ENCODE data around the gene PRRG1. TPM values are rescaled to one million over a fixed set of nuclear protein-coding genes. Genes with fewer than 3 reads are reported as not detected.
"Not testable (repeated sequence)": the region's sequence is repeated elsewhere in the genome, so short reads cannot be mapped to it uniquely, and the experiment has no call there.

Gene PRRG1
- total RNA-seq, 2 experiments from 2014 or later: not detected

- Mint-ChIP-seq H3K9me3 (ENCODE audit: low read depth) (no peaks in the 10 kb centered on the region), H3K4me3 (no peak overlapping the region), H3K4me1 (no peaks in the 10 kb centered on the region), H3K27ac (no peak overlapping the region), H3K27me3 (no peaks in the 10 kb centered on the region), H3K36me3 (ENCODE audit: low read depth) (no peaks in the 10 kb centered on the region)
- DNase-seq (no peak), ATAC-seq (no peak)
- CTCF ChIA-PET: no interaction called here
- POLR2A ChIA-PET: no interaction called here
- intact Hi-C loops (cut with DNase I, micrococcal nuclease): no loop called here
Observed at GRCh38 chrX:37441377-37441776, 92.2 kb downstream of the PRRG1 start.

GRCh38 chrX:37445182-37445581 lies 96.0 kb downstream of the PRRG1 start:
- no peak for DNase-seq
- intact Hi-C loops (cut with DNase I, micrococcal nuclease): no loop called here
- no peaks in the 10 kb centered on the region for H3K4me1 Mint-ChIP-seq
- H3K36me3 Mint-ChIP-seq (ENCODE audit: low read depth): no peaks in the 10 kb centered on the region
- no peak for ATAC-seq
- no peak overlapping the region for H3K4me3 Mint-ChIP-seq
- H3K27ac Mint-ChIP-seq: no peak overlapping the region
- no peaks in the 10 kb centered on the region for H3K9me3 Mint-ChIP-seq (ENCODE audit: low read depth)
- ChIA-PET CTCF (no interaction called here), POLR2A (no interaction called here)
- H3K27me3 Mint-ChIP-seq: no peaks in the 10 kb centered on the region

GRCh38 chrX:37453821-37454220 lies 104.7 kb downstream of the PRRG1 start:
- no peak overlapping the region for H3K27ac Mint-ChIP-seq
- no peak for DNase-seq
- no peaks in the 10 kb centered on the region for H3K4me1 Mint-ChIP-seq
- intact Hi-C loops (cut with DNase I, micrococcal nuclease): no loop called here
- no peak for ATAC-seq
- no peaks in the 10 kb centered on the region for H3K36me3 Mint-ChIP-seq (ENCODE audit: low read depth)
- no peak overlapping the region for H3K4me3 Mint-ChIP-seq
- H3K9me3 Mint-ChIP-seq (ENCODE audit: low read depth): no peaks in the 10 kb centered on the region
- ChIA-PET CTCF (no interaction called here), POLR2A (no interaction called here)
- peaks cover 2% of the 10 kb centered on the region for H3K27me3 Mint-ChIP-seq

- no peak overlapping the region for H3K4me3 Mint-ChIP-seq
- ATAC-seq: no peak
- peaks cover 2% of the 10 kb centered on the region for H3K27me3 Mint-ChIP-seq
- ChIA-PET CTCF (no interaction called here), POLR2A (no interaction called here)
- H3K4me1 Mint-ChIP-seq: no peaks in the 10 kb centered on the region
- H3K36me3 Mint-ChIP-seq (ENCODE audit: low read depth): no peaks in the 10 kb centered on the region
- intact Hi-C loops (cut with DNase I, micrococcal nuclease): no loop called here
- DNase-seq: no peak
- H3K27ac Mint-ChIP-seq: no peak overlapping the region
- no peaks in the 10 kb centered on the region for H3K9me3 Mint-ChIP-seq (ENCODE audit: low read depth)
Observed at GRCh38 chrX:37454537-37455285, 105.5 kb downstream of the PRRG1 start.

- no peak for DNase-seq
- Mint-ChIP-seq H3K27ac (no peak overlapping the region), H3K36me3 (ENCODE audit: low read depth) (no peaks in the 10 kb centered on the region), H3K4me3 (no peak overlapping the region), H3K27me3 (peaks cover 2% of the 10 kb centered on the region), H3K9me3 (ENCODE audit: low read depth) (no peaks in the 10 kb centered on the region), H3K4me1 (no peaks in the 10 kb centered on the region)
- intact Hi-C loops (cut with DNase I, micrococcal nuclease): no loop called here
- ATAC-seq: no peak
- POLR2A ChIA-PET: no interaction called here
- CTCF ChIA-PET: no interaction called here
Observed at GRCh38 chrX:37455381-37455780, 106.2 kb downstream of the PRRG1 start.

GRCh38 chrX:37460285-37460684 lies 111.1 kb downstream of the PRRG1 start:
- ATAC-seq; CTCF ChIA-PET; H3K27ac Mint-ChIP-seq; DNase-seq; H3K27me3 Mint-ChIP-seq; H3K4me3 Mint-ChIP-seq; H3K4me1 Mint-ChIP-seq; POLR2A ChIA-PET; H3K36me3 Mint-ChIP-seq (ENCODE audit: low read depth); H3K9me3 Mint-ChIP-seq (ENCODE audit: low read depth); intact Hi-C loops (cut with DNase I, micrococcal nuclease): not testable (repeated sequence)

- no peaks in the 10 kb centered on the region for H3K4me1 Mint-ChIP-seq
Observed at GRCh38 chrX:37462346-37462745, 113.2 kb downstream of the PRRG1 start.

GRCh38 chrX:37468124-37468739 lies 119.1 kb downstream of the PRRG1 start:
- no peaks in the 10 kb centered on the region for H3K4me1 Mint-ChIP-seq
- POLR2A ChIA-PET: no interaction called here
- ATAC-seq (no peak), DNase-seq (no peak)
- H3K4me3 Mint-ChIP-seq: no peak overlapping the region
- CTCF ChIA-PET: no interaction called here
- no peak overlapping the region for H3K27ac Mint-ChIP-seq
- intact Hi-C loops (cut with DNase I, micrococcal nuclease): no loop called here
- no peaks in the 10 kb centered on the region for H3K27me3 Mint-ChIP-seq
- no peaks in the 10 kb centered on the region for H3K9me3 Mint-ChIP-seq (ENCODE audit: low read depth)
- no peaks in the 10 kb centered on the region for H3K36me3 Mint-ChIP-seq (ENCODE audit: low read depth)

More at GRCh38 chrX:37462346-37462745, 113.2 kb downstream of the PRRG1 start:
- POLR2A ChIA-PET: no interaction called here
- DNase-seq (no peak), ATAC-seq (no peak)
- intact Hi-C loops (cut with DNase I, micrococcal nuclease): no loop called here
- no peaks in the 10 kb centered on the region for H3K36me3 Mint-ChIP-seq (ENCODE audit: low read depth)
- no peaks in the 10 kb centered on the region for H3K27me3 Mint-ChIP-seq
- CTCF ChIA-PET: no interaction called here
- H3K4me3 Mint-ChIP-seq: no peak overlapping the region
- no peaks in the 10 kb centered on the region for H3K9me3 Mint-ChIP-seq (ENCODE audit: low read depth)
- no peak overlapping the region for H3K27ac Mint-ChIP-seq

GRCh38 chrX:37470711-37471110 lies 121.5 kb downstream of the PRRG1 start:
- H3K9me3 Mint-ChIP-seq (ENCODE audit: low read depth): no peaks in the 10 kb centered on the region
- no peak overlapping the region for H3K27ac Mint-ChIP-seq
- ChIA-PET CTCF (no interaction called here), POLR2A (no interaction called here)
- no peaks in the 10 kb centered on the region for H3K4me1 Mint-ChIP-seq
- H3K4me3 Mint-ChIP-seq: no peak overlapping the region
- H3K36me3 Mint-ChIP-seq (ENCODE audit: low read depth): no peaks in the 10 kb centered on the region
- intact Hi-C loops (cut with DNase I, micrococcal nuclease): no loop called here
- peaks cover 2% of the 10 kb centered on the region for H3K27me3 Mint-ChIP-seq
- DNase-seq (no peak), ATAC-seq (no peak)

GRCh38 chrX:37472836-37473235 lies 123.7 kb downstream of the PRRG1 start:
- H3K4me3 Mint-ChIP-seq: no peak overlapping the region
- ATAC-seq (no peak), DNase-seq (no peak)
- no peaks in the 10 kb centered on the region for H3K4me1 Mint-ChIP-seq
- no peak overlapping the region for H3K27ac Mint-ChIP-seq
- H3K36me3 Mint-ChIP-seq (ENCODE audit: low read depth): no peaks in the 10 kb centered on the region
- peaks cover 2% of the 10 kb centered on the region for H3K27me3 Mint-ChIP-seq
- intact Hi-C loops (cut with DNase I, micrococcal nuclease): no loop called here
- POLR2A ChIA-PET: no interaction called here
- no peaks in the 10 kb centered on the region for H3K9me3 Mint-ChIP-seq (ENCODE audit: low read depth)
- CTCF ChIA-PET: no interaction called here

GRCh38 chrX:37474478-37474877 lies 125.3 kb downstream of the PRRG1 start:
- peaks cover 2% of the 10 kb centered on the region for H3K27me3 Mint-ChIP-seq
- POLR2A ChIA-PET: no interaction called here
- intact Hi-C loops (cut with DNase I, micrococcal nuclease): no loop called here
- ATAC-seq (no peak), DNase-seq (no peak)
- no peaks in the 10 kb centered on the region for H3K36me3 Mint-ChIP-seq (ENCODE audit: low read depth)
- no peaks in the 10 kb centered on the region for H3K4me1 Mint-ChIP-seq
- H3K4me3 Mint-ChIP-seq: no peak overlapping the region
- H3K9me3 Mint-ChIP-seq (ENCODE audit: low read depth): no peaks in the 10 kb centered on the region
- CTCF ChIA-PET: no interaction called here
- no peak overlapping the region for H3K27ac Mint-ChIP-seq

GRCh38 chrX:37476571-37477170 lies 127.5 kb downstream of the PRRG1 start:
- H3K36me3 Mint-ChIP-seq (ENCODE audit: low read depth): no peaks in the 10 kb centered on the region
- CTCF ChIA-PET: no interaction called here

More at GRCh38 chrX:37476571-37477170, 127.5 kb downstream of the PRRG1 start:
- no peaks in the 10 kb centered on the region for H3K9me3 Mint-ChIP-seq (ENCODE audit: low read depth)
- no peaks in the 10 kb centered on the region for H3K4me1 Mint-ChIP-seq
- no peak overlapping the region for H3K27ac Mint-ChIP-seq
- ATAC-seq: no peak
- intact Hi-C loops (cut with DNase I, micrococcal nuclease): no loop called here
- H3K27me3 Mint-ChIP-seq: peaks cover 2% of the 10 kb centered on the region
- no peak overlapping the region for H3K4me3 Mint-ChIP-seq
- no peak for DNase-seq
- POLR2A ChIA-PET: no interaction called here
